Pancreas (tissue), 10 donors: ENCODE data around the gene MEX3A. TPM values are rescaled to one million over a fixed set of nuclear protein-coding genes. Genes with fewer than 3 reads are reported as not detected.
"Not testable (repeated sequence)": the region's sequence is repeated elsewhere in the genome, so short reads cannot be mapped to it uniquely, and the experiment has no call there.

ENCODE experiments used
- ATAC-seq, 4 donors: fragments of 200-7000 bp; cut with Tn5 transposase; one replicate each; pipeline versions ENCODE4 v1.8.0 to v1.9.1; 2020; ENCODE audit warnings: mild to moderate bottlenecking in 4 of 4, moderate library complexity in 4 of 4
- DNase-seq, 6 donors: peaks; one replicate each; pipeline ENCODE4 v3.0.0-alpha.2; 2020
- FAIRE-seq: peaks from 2 replicates; lab custom pipeline; 2012; peaks lifted over from hg19 to GRCh38; lab: Jason Lieb, UNC
- H3K27ac ChIP-seq, 4 donors: fragments of 200-600 bp; sonication (generic); 1 replicate in 3 of 4; 2 replicates in 1 of 4; pipeline versions ENCODE4 v1.5.0 to v1.8.0; 2020
- H3K27me3 ChIP-seq, 4 donors: fragments of 200-600 bp; one replicate each; pipeline ENCODE4 v1.8.0; 2021
- H3K36me3 ChIP-seq, 3 donors: fragments of 200-600 bp; sonication (generic) in 1 of 3; one replicate each; pipeline versions ENCODE4 v1.5.0 to v1.8.0; 2020 to 2021
- H3K4me1 ChIP-seq, 3 donors: fragments of 200-600 bp; one replicate each; pipeline ENCODE4 v1.8.0; 2021
- H3K4me3 ChIP-seq, 4 donors: fragments of 200-600 bp; sonication (generic) in 2 of 4; one replicate each; pipeline versions ENCODE4 v1.5.0 to v1.8.0; 2020 to 2021
- H3K9me3 ChIP-seq, 4 donors: fragments of 200-600 bp; one replicate each; pipeline ENCODE4 v1.8.0; 2021
- CTCF ChIP-seq, 4 donors: fragments of 200-600 bp; sonication (generic) in 3 of 4; IDR thresholded peaks; one replicate each; pipeline versions ENCODE4 v1.5.0 to v1.8.0; 2021; ENCODE audit warnings: antibody characterized with exemption in 4 of 4
- WGBS, 2 donors: extraction: QIAGEN DNeasy Blood & Tissue Kit; methylation state at CpG; one replicate each; pipeline ENCODE4 v1.1.7; 2013; 5-methylcytosine and 5-hydroxymethylcytosine counted together
- intact Hi-C, 3 donors: fragments of 100-400 bp; cut with DNase I; formaldehyde crosslinking; loops; one replicate each; pipeline versions ENCODE4 v1.11.1 to v1.14.2; 2022
- polyA plus RNA-seq, 2 donors: library from polyadenylated mRNA; stranded (reverse); fragments of 200-250 nt; gene quantifications; one replicate each; pipeline ENCODE4 v1.2.3, GENCODE V29; 2013
- total RNA-seq, 6 donors: library from RNA; stranded (reverse); fragmentation: NEBNext Ultra II Directional in 4 of 6; extraction: Animal tissue kit (Norgen Biotek cat#: 25700) in 4 of 6; gene quantifications; one replicate each; pipeline versions ENCODE4 v1.2.1 to v1.2.4, GENCODE V29; 2021 to 2023
- donor health status: healthy with polysubstance abuse.
- donor health status: DM: no; HTN: no; CAD: no; lungs with moderate emphysema.
- donor health status: DM: no; HTN: no; CAD: no.
- donor health status: control.
- donor health status: control.
- donor health status: Bipolar disorder and iron deficiency.
- donor health status: DM: yes; HTN: yes; CAD: no.
- donor health status: DM: no; HTN: no; CAD: no.
- donor health status: DM: no; HTN: no; CAD: no.
- donor health status: DM: yes; HTN: yes; CAD: no.

Gene MEX3A
- total and polyA plus RNA-seq, 8 donors = 0.12 to 3.1 (median 0.65) TPM

GRCh38 chr1:156050376-156050775 lies 31.9 kb downstream of the MEX3A start:
- intact Hi-C loops = no loop called here
- Histone ChIP-seq H3K9me3 (no peaks in the 10 kb centered on the region), H3K4me3 (no peak overlapping the region), H3K27me3 (no peaks in the 10 kb centered on the region), H3K4me1 (peaks cover 0 to under 1% (median 0%) of the 10 kb centered on the region in 3 donors), H3K36me3 (no peaks in the 10 kb centered on the region), H3K27ac (no peak overlapping the region)
- DNase-seq (no peak), ATAC-seq (no peak), FAIRE-seq (no peak)
- TF ChIP-seq CTCF (IDR thresholded peaks at IDR 0.05) = no peak
- 77 to 86% methylated on average over 4 of the region's 4 CpGs for WGBS, 2 donors

GRCh38 chr1:156048663-156049258 lies 33.5 kb downstream of the MEX3A start:
- 88% methylated on average over 3 of the region's 3 CpGs for WGBS, 2 donors
- Histone ChIP-seq H3K9me3 (no peaks in the 10 kb centered on the region), H3K27me3 (no peaks in the 10 kb centered on the region), H3K36me3 (no peaks in the 10 kb centered on the region), H3K27ac (no peak overlapping the region), H3K4me3 (no peak overlapping the region), H3K4me1 (no peaks in the 10 kb centered on the region)
- intact Hi-C loops = no loop called here
- no peak for TF ChIP-seq CTCF (IDR thresholded peaks at IDR 0.05)
- FAIRE-seq (no peak), ATAC-seq (no peak), DNase-seq (no peak)

GRCh38 chr1:156045076-156045475 lies 37.2 kb downstream of the MEX3A start:
- WGBS, 2 donors = 93 to 99% methylated on average over 4 of the region's 4 CpGs
- Histone ChIP-seq H3K9me3 (no peaks in the 10 kb centered on the region), H3K4me3 (no peak overlapping the region), H3K27me3 (no peaks in the 10 kb centered on the region), H3K27ac (no peak overlapping the region), H3K36me3 (peaks cover 0 to 18% (median 5%) of the 10 kb centered on the region in 3 donors), H3K4me1 (no peaks in the 10 kb centered on the region)
- no peak for FAIRE-seq
- no peak for TF ChIP-seq CTCF (IDR thresholded peaks at IDR 0.05)
- intact Hi-C loops = no loop called here
- no peak for ATAC-seq
- DNase-seq = no peak

GRCh38 chr1:156042828-156043227 lies 39.4 kb downstream of the MEX3A start:
- ATAC-seq = no peak
- Histone ChIP-seq H3K9me3 (no peaks in the 10 kb centered on the region), H3K36me3 (peaks cover 0 to 18% (median 5%) of the 10 kb centered on the region in 3 donors), H3K27ac (no peak overlapping the region), H3K27me3 (no peaks in the 10 kb centered on the region), H3K4me3 (no peak overlapping the region), H3K4me1 (no peaks in the 10 kb centered on the region)
- FAIRE-seq = no peak
- no peak for TF ChIP-seq CTCF (IDR thresholded peaks at IDR 0.05)
- intact Hi-C loops = no loop called here
- WGBS, 2 donors = 74 to 81% methylated on average over 3 of the region's 3 CpGs
- no peak for DNase-seq

- FAIRE-seq, H3K27me3 ChIP-seq, H3K4me1 ChIP-seq, H3K36me3 ChIP-seq, ATAC-seq, H3K27ac ChIP-seq, DNase-seq, intact Hi-C loops, H3K4me3 ChIP-seq, H3K9me3 ChIP-seq: not testable (repeated sequence)
- WGBS, 2 donors = 86 to 92% methylated on average over 4 of the region's 4 CpGs
Observed at GRCh38 chr1:156034991-156035390, 47.3 kb downstream of the MEX3A start.
